Cardiac muscle cell (in vitro differentiated cells and primary cell): Measurements from ENCODE around the gene PKD2L2. TPM values are rescaled to one million over a fixed set of nuclear protein-coding genes. Genes with fewer than 3 reads are reported as not detected.
A peak's percentile ranks its signal among the peaks of the same experiment; 100 is the strongest.
"Not testable (repeated sequence)": the region's sequence is repeated elsewhere in the genome, so short reads cannot be mapped to it uniquely, and the experiment has no call there.

Experiments used
- DNase-seq, 2 donors: peaks; one replicate each; pipeline versions ENCODE4 v3.0.0 to v3.0.0-alpha.2; 2010 to 2017; ENCODE audit warnings: low read depth in 1 of 2, low spot score in 1 of 2
- H3K27ac ChIP-seq: fragments of 200-600 bp; sonication (generic); 2 replicates; pipeline ENCODE4 v1.5.1; 2016
- H3K27me3 ChIP-seq: fragments of 200-600 bp; sonication (generic); 2 replicates; pipeline ENCODE4 v1.6.0; 2016; ENCODE audit warnings: control low read depth
- H3K36me3 ChIP-seq: fragments of 200-600 bp; sonication (generic); 2 replicates; pipeline ENCODE4 v1.5.1; 2016; ENCODE audit warnings: control low read depth
- H3K4me1 ChIP-seq: fragments of 200-600 bp; sonication (generic); 2 replicates; pipeline ENCODE4 v1.8.1; 2017; ENCODE audit warnings: low read depth, mild to moderate bottlenecking, mixed run types
- H3K4me3 ChIP-seq: fragments of 200-600 bp; sonication (generic); 2 replicates; pipeline ENCODE4 v1.5.1; 2016; ENCODE audit warnings: mild to moderate bottlenecking
- H3K9me3 ChIP-seq: fragments of 200-600 bp; sonication (generic); 2 replicates; pipeline ENCODE4 v1.5.1; 2017; ENCODE audit warnings: low read depth, mild to moderate bottlenecking, control low read depth
- CTCF ChIP-seq: IDR thresholded peaks from 2 replicates; pipeline ENCODE4 v1.5.1; 2012; ENCODE audit warnings: low read depth, mild to moderate bottlenecking, low read length
- polyA plus RNA-seq: library from polyadenylated mRNA; unstranded; fragments of >200 nt; fragmentation: Nextera tagmentation; extraction: Ambion mirVana; gene quantifications from 2 replicates; pipeline ENCODE4 v1.2.1, GENCODE V29; 2016
- total RNA-seq: library from RNA; depleted of rRNA; stranded (reverse); fragments of >200 nt; gene quantifications from 2 replicates; pipeline ENCODE4 v1.2.3, GENCODE V29; 2016

The PKD2L2 gene
- total and polyA plus RNA-seq, 2 experiments from 2014 or later, result not detected

- TF ChIP-seq CTCF, result no peak
- no peak for DNase-seq
- H3K27me3 ChIP-seq, result no peaks in the 10 kb centered on the region
Measured at GRCh38 chr5:137935190-137935589, 45.9 kb downstream of the PKD2L2 start.

GRCh38 chr5:137935694-137936093 lies 46.4 kb downstream of the PKD2L2 start:
- H3K4me1 ChIP-seq, result no peaks in the 10 kb centered on the region
- peaks cover 40% of the 10 kb centered on the region for H3K36me3 ChIP-seq
- DNase-seq, result no peak
- H3K4me3 ChIP-seq, result no peak overlapping the region
- no peak for TF ChIP-seq CTCF
- no peaks in the 10 kb centered on the region for H3K9me3 ChIP-seq
- H3K27me3 ChIP-seq, result no peaks in the 10 kb centered on the region
- peak overlapping the region; percentile 54 for H3K27ac ChIP-seq

More at GRCh38 chr5:137935190-137935589, 45.9 kb downstream of the PKD2L2 start:
- no peak overlapping the region for H3K4me3 ChIP-seq
- peaks cover 35% of the 10 kb centered on the region for H3K36me3 ChIP-seq
- no peaks in the 10 kb centered on the region for H3K9me3 ChIP-seq
- no peaks in the 10 kb centered on the region for H3K4me1 ChIP-seq
- peak overlapping the region; percentile 54 for H3K27ac ChIP-seq

- Histone ChIP-seq H3K9me3 (no peaks in the 10 kb centered on the region), H3K27me3 (no peaks in the 10 kb centered on the region), H3K4me1 (no peaks in the 10 kb centered on the region), H3K36me3 (peaks cover 65% of the 10 kb centered on the region), H3K27ac (no peak overlapping the region), H3K4me3 (no peak overlapping the region)
- DNase-seq, result no peak
- TF ChIP-seq CTCF, result no peak
Measured at GRCh38 chr5:137937994-137938750, 48.9 kb downstream of the PKD2L2 start.

- no peaks in the 10 kb centered on the region for H3K27me3 ChIP-seq
- H3K4me1 ChIP-seq, result no peaks in the 10 kb centered on the region
- no peak for DNase-seq
- no peak for TF ChIP-seq CTCF
- peaks cover 71% of the 10 kb centered on the region for H3K36me3 ChIP-seq
- no peak overlapping the region for H3K4me3 ChIP-seq
- H3K9me3 ChIP-seq, result no peaks in the 10 kb centered on the region
- H3K27ac ChIP-seq, result no peak overlapping the region
Measured at GRCh38 chr5:137938751-137939143, 49.5 kb downstream of the PKD2L2 start.

GRCh38 chr5:137939331-137939730 lies 50.1 kb downstream of the PKD2L2 start:
- H3K27me3 ChIP-seq, result no peaks in the 10 kb centered on the region
- no peaks in the 10 kb centered on the region for H3K4me1 ChIP-seq
- H3K27ac ChIP-seq, result no peak overlapping the region
- no peak for TF ChIP-seq CTCF
- no peaks in the 10 kb centered on the region for H3K9me3 ChIP-seq
- H3K4me3 ChIP-seq, result no peak overlapping the region
- peaks cover 77% of the 10 kb centered on the region for H3K36me3 ChIP-seq
- DNase-seq, result no peak

GRCh38 chr5:137944280-137944679 lies 55.0 kb downstream of the PKD2L2 start:
- not testable (repeated sequence) for H3K9me3 ChIP-seq

More at GRCh38 chr5:137944280-137944679, 55.0 kb downstream of the PKD2L2 start:
- not testable (repeated sequence) for H3K27me3 ChIP-seq, DNase-seq, H3K4me3 ChIP-seq, H3K27ac ChIP-seq, H3K4me1 ChIP-seq
- peaks cover 94% of the 10 kb centered on the region for H3K36me3 ChIP-seq
